ENCODE data around the gene SYT17.

The SYT17 gene

DNA sequence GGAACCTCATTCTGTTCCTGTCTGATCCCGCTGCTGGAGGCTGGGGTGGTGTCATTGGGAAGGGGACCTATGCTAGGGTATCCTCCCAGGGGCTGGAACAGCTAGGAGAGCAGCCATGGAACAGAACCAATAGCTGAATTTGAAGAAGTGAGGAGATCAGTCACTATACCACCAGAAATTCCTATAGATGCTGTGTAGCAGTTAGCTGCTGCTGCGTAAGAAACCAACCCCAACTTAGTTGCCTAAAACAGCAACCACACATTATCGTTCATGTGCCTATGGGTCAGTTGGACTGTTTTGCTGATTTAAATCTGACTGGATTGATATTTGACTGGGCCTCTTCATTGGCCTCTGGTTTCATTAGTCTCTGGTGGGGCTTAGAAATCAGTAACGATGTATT lies 20.4 kb upstream of the SYT17 start:
- TF ChIP-seq CTCF (IDR thresholded peaks at IDR 0.05; ENCODE audit: insufficient read depth, low read depth, low read length, missing control alignments), result no peak
- H3K4me3 ChIP-seq (ENCODE audit: low read length), result no peak overlapping the region
- no peak for DNase-seq (ENCODE audit: low read depth)

DNA sequence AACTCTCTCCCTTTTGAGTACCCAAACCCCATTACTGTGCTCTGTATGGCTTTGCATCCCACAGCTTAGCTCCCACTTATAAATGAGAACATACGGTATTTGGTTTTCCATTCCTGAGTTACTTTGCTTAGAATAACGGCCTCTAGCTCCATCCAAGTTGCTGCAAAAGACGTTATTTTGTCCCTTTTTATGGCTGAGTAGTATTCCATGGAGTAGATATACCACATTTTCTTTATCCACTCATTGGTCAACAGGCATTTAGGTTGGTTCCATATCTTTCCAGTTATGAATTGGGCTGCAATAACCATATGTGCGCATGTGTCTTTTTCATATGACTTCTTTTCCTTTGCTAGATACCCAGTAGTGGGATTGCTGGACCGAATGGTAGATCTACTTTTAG lies 19.9 kb upstream of the SYT17 start:
- TF ChIP-seq CTCF (IDR thresholded peaks at IDR 0.05; ENCODE audit: insufficient read depth, low read depth, low read length, missing control alignments), result no peak
- DNase-seq (ENCODE audit: low read depth), result no peak
- no peak overlapping the region for H3K4me3 ChIP-seq (ENCODE audit: low read length)

- H3K4me3 ChIP-seq (ENCODE audit: low read length), result no peak overlapping the region
- peak; percentile 48 for DNase-seq (ENCODE audit: low read depth)
- TF ChIP-seq CTCF (IDR thresholded peaks at IDR 0.05; ENCODE audit: insufficient read depth, low read depth, low read length, missing control alignments), result no peak
These were observed 16.7 kb upstream of the SYT17 start for GRCh38 chr16:19151310-19151709.

- no peak for TF ChIP-seq CTCF (IDR thresholded peaks at IDR 0.05; ENCODE audit: insufficient read depth, low read depth, low read length, missing control alignments)
- no peak overlapping the region for H3K4me3 ChIP-seq (ENCODE audit: low read length)
- no peak for DNase-seq (ENCODE audit: low read depth)
These were observed 16.0 kb upstream of the SYT17 start for GRCh38 chr16:19152042-19152441.

- no peak overlapping the region for H3K4me3 ChIP-seq (ENCODE audit: low read length)
- no peak for DNase-seq (ENCODE audit: low read depth)
- no peak for TF ChIP-seq CTCF (IDR thresholded peaks at IDR 0.05; ENCODE audit: insufficient read depth, low read depth, low read length, missing control alignments)
These were observed 14.2 kb upstream of the SYT17 start for GRCh38 chr16:19153876-19154275.

DNA sequence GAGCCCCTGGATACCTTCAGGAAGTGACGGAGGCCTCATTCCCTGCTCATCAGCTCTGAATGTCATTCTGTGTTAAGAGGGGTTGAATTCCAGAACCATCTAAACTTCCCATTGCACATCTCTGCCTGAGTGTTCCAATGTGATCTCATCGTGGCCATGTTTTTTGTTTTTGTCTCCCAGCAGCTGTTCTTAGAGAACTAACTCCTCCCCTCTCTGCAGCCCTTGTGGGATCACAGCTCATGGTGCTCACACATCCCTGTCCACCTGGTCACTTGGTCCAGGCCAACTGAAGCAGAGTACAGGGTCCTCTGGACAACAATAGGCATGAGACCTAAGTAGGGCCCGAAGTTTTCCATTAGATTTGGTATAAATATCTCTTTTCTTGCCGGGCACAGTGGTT lies 6.0 kb upstream of the SYT17 start:
- no peak overlapping the region for H3K4me3 ChIP-seq (ENCODE audit: low read length)
- DNase-seq (ENCODE audit: low read depth), result no peak
- no peak for TF ChIP-seq CTCF (IDR thresholded peaks at IDR 0.05; ENCODE audit: insufficient read depth, low read depth, low read length, missing control alignments)

- TF ChIP-seq CTCF (IDR thresholded peaks at IDR 0.05; ENCODE audit: insufficient read depth, low read depth, low read length, missing control alignments), result no peak
- no peak overlapping the region for H3K4me3 ChIP-seq (ENCODE audit: low read length)
These were observed 4.8 kb upstream of the SYT17 start for GRCh38 chr16:19163215-19163614.

More at GRCh38 chr16:19163215-19163614, 4.8 kb upstream of the SYT17 start:
- no peak for DNase-seq (ENCODE audit: low read depth)

Measured in epithelial cell of esophagus (primary cell).